HG02981 (cell line): ENCODE measurements around the gene GNPAT.
A peak's percentile ranks its signal among the peaks of the same experiment; 100 is the strongest.

Experiments used
- ATAC-seq: cut with Tn5 transposase; IDR thresholded peaks from one replicate; pipeline ENCODE4 v1.9.1; 2021; ENCODE audit warnings: mild to moderate bottlenecking, moderate library complexity; ENCODE audit not compliant: unreplicated experiment

GNPAT gene

DNA sequence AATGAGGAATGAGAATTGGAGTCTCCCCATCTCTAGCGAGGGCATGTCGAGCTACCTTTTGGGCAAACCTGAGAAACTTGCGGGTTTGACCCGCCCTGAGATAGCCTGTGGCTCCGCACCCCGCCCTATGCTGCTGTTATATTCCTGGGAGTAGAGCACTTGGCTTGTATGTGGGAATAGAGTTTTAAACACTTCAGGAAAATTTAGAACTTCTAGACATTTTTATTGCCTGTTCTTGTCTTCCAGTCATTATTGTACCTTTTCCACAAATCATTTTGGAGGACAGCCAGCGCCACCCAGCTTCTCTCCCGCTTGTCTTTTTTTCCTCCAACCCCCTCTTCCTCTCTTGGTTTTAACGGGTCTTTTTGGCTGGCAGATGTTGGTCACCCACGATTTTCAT, 738 bp downstream of the GNPAT start:
- peak; percentile 13 for ATAC-seq

DNA sequence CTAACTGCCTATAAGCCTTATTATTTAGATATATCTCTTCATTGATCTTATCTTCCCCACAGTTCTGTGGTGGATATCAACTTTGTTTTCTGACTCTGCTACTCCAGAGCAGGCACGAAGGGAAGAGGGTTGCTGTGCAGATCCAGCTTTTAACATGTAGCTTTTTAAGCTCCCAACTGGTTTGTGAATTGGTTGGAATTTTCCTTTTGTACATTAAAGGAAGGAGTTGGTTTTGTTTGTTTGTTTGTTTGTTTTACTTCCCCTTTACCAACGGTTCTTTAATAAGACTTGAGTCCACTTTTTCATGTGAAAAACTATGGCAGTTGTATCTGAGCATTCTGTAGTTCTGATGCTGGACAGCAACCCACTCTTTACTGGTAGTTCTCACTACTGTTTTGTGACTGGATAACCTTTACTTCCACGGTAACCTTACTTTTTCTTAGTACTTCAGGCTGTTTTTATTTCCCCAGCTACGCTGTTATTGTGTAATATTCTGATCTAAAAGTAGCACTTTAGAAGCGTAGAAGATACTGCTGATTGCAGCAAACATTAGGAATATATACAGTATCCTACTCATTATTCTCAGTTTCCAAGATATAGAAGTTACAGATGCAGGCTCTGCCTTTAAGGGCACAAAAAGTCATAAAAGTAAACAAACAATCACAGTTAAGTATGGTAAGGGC, 1.6 kb downstream of the GNPAT start:
- ATAC-seq = no peak

DNA sequence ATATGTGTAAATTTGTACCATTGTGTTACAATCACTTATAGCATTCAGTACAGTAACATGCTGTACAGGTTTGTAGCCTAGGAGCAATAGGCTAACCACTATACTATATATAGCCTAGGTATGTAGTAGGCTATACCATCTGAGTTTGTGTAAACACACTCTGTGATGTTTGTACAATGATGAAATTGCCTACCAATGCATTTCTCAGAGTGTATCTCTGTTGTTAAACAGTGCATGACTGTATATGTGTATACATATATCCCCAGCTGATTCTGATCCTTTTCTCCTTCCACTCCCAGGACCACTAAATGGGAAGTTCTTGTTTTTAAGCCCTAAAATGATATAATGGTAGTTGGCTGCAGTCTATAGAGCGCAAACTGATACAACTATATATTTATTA, 7.8 kb downstream of the GNPAT start:
- no peak for ATAC-seq

DNA sequence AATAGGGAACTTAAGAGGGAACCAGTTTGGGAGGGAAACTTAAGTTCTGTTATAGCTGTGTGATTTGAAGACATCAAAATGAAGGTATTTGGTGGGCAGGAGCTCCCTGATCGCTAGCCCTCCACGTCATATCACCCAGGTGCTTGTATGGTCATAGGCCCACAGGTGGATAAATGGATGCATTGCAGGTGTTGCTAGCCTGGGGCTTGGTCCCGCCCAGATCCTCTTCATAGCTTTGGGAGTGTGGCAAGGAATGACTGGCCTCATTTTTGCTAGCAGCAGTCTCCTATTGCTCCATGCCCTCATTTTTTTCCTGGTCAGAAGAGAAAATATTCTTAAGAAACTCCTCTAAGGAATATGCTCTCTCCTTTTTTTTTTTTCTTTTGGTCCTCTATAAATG, 11.3 kb downstream of the GNPAT start:
- ATAC-seq = no peak

DNA sequence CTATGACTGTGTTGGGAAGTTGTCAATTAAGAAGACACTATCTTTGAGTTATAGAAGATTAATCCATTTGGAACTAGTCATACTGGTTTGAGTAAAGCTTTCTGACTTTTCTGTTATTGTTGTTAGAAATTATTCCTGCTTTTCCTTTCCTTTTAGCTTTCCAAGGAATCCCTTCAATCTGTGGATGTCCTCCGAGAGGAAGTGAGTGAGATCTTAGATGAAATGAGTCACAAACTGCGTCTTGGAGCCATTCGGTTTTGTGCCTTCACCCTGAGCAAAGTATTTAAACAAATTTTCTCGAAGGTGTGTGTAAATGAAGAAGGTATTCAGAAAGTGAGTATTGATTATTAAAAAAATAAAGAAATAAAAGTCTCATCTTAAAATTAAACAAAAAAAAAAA, 19.3 kb downstream of the GNPAT start:
- ATAC-seq = no peak

DNA sequence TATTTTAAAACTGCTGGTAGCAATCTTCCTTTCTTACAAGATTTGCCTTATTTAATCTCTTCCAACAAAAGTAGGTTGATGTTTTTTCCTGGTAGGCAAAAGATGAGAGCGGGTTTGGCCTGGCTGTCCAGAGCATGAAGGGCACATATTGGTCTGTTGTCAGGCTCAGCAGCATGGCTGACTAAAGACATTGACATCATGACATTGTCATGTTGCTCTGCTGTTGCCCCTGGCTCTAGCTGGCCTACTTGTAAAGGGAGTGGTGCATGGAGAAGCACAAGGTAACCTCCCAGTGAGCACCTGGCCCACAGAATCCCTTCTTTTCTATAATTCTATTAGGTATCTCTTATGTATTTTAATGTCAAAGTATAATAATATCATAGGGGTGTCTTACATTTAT, 23.6 kb downstream of the GNPAT start:
- ATAC-seq = no peak

DNA sequence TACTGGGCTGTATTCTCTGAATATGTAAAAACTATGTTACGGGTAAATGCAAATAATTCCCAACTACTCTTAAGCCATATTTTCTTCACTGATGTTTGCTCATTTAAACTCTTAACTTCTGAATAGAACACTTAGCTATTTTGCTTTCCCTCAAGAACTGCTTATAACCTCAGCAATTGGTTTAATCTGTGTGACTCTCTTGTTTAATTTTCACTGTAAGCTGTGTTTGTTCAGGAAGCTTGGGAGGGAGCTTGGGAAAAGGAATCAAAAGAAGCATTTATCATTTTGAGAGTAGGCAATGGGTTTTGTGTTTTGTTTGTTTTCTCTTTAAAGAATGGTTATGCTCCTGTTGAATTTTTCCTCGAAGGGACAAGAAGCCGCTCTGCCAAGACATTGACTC, 24.4 kb downstream of the GNPAT start:
- no peak for ATAC-seq

DNA sequence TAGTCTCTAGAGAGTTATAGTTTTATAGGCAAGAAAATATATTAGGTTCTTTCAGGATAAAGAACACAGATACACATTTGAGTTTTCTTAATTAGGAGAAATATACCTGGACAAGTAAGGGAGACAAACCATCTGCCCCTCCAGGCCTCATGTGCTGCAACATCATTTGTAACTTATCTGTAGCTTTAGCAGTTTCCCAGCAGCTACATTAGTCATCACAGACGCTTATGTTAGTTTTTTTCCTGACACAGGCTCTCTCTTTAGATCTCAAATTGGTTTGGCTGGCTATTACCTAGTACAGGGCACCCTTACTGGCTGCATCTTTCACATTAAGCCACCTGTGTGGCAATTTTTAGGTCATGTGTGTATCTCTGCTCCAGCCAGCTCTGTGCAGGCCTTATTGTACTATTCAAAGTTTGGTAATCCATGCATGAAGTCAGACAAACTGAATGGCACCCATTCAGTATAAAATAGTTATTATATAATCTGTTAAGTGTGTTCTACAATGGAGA, 25.9 kb downstream of the GNPAT start:
- ATAC-seq = no peak

DNA sequence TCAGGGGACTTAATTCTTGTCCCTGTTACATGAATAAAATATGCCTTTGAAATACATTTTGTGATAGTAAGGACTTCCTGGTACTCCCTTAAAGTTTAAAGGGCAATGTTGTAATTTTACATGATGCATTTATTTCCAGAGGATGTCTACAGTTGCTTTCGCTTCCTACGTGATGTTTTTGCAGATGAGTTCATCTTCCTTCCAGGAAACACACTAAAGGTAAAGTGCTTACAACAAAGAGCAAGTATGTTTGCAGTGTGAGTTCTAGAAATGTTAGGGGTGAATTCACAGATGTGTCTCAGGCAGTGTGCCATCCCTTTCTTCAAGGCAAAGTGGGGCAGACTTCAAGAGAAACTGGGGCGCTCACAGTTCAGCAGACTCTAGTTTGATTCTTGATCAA, 31.2 kb downstream of the GNPAT start:
- no peak for ATAC-seq

DNA sequence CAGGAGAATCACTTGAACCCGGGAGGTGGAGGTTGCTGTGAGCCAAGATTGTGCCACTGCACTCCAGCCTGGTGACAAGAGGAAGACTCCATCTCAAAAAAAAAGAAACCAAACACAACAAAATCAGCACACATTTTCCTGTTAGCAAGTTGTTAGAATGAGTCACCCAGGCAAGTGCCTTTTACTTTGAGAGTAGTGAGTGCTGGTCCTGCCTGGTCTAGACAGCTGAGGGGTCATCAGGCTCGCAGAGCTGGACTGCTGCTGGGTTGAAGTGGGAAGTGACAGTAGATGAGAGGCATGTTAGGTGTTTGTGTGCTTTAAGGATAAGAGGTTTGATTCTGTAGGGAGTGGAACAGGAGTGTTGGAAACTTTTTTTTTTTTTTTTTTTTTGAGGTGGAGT, 31.9 kb downstream of the GNPAT start:
- ATAC-seq = no peak

DNA sequence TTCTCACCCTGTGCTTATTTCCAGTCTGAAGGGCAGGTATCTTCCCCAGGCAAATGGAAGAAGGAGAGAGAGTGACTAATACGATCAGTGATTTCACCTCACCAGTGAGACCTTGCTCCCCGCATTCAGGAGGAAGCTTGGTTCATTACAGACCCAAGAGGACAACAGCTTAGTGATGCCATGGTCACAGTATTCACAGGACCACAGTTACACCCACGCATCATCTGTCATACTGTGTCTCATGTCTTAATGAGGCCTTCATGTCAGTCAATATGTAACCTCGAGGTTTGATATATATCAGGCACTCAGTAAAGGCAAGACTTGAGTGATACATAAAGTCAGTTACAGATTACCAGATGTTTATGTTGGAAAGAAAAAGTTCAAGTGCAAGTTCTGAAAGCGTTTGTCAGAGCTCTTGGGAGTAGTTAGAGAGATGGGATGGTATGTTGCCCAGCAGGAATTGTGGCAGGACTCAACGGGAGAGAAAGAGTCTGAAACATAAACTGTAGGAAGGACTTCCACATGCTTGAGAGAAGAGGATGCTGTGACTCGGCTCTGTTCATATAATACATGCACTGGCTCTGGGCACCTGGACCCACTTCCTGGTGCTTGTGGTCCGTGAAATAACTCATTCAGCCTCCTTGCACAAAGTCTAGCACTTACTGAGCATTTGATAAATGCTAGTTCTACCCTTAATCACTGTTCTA, 33.3 kb downstream of the GNPAT start:
- no peak for ATAC-seq

DNA sequence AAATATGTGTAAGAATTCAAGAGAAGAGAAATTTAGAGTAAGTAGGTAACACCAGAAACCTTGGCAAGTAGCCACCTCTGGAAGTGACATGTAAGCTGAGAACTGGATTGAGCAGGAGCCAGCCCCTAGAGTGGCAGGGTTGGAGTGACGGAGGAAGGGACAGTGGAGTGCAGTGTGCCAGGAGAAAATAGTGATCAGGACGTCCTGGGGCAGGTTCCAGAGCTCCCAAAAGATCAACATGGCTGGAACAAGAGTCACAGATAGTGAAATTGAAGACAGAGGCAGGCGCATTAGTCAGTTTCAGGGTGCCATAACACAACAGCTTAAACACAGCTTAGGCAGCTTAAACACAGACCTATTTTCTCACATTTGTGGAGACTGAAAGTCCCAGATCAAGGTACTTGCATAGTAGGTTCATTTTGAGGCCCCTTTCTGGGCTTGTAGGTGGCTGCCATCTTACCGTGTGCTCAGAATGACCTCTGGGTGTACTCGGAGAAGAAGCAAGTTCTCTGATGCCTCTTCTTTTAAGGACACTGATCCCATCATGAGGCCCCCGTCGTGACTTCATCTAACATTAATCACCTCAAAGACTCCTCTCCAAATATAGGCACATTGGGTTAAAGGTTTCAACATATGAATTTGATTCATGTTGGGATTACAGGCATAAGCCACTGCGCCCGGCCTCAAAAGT, 37.2 kb downstream of the GNPAT start:
- ATAC-seq = no peak

DNA sequence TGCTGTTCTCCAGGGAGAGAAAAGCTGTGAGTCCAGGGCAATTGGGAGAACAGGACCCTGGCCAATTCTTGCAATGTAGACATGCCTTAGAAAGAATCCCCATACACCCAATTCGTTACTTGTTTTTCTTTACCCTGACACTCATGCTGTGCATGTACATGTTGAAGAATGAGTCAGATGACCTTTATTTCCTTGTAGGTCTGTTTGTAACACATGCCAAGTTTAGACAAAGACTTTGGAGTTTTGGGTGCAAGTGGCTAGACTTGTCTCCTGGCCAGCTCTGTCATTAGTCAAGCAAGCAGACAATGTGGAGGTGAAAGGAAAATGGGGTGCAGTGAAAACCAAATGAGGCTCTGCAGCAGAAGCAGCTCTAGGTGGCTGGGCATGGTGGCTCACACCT, 38.1 kb downstream of the GNPAT start:
- ATAC-seq = no peak

DNA sequence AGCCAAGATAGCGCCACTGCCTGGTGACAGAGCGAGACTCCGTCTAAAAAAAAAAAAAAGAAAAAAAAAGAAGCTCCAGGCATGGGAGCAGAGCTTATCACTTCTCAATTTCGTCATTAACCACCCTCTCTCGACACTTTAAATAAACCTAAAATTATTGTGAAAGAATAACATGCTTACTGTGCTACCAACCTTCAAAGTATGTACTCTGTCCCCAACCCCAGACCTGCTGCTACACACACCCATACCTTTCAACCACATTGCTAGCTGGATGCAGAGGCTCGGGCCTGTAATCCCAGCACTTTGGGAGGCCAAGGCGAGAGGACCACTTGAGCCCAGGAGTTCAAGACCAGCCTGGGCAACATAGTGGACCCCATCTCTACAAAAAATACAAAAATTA, 38.7 kb downstream of the GNPAT start:
- no peak for ATAC-seq

DNA sequence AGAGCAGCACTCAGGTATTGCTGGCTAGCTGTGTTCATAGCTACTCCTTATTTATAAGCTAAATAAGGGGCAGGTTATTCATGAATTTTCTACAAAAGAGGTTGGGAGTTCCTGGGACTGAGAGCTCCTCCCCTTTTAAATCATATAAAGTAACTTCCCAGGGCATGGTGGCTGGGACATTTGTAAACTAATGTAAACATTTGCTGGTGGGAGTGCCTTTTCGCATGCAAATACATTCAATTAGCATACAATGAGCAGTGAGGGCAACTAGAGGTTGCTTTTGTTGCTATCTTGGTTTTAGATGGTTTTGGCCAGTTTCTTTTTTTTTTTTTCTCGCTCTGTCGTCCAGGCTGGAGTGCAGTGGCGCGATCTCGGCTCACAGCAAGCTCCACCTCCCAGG, 43.4 kb downstream of the GNPAT start:
- ATAC-seq = no peak

DNA sequence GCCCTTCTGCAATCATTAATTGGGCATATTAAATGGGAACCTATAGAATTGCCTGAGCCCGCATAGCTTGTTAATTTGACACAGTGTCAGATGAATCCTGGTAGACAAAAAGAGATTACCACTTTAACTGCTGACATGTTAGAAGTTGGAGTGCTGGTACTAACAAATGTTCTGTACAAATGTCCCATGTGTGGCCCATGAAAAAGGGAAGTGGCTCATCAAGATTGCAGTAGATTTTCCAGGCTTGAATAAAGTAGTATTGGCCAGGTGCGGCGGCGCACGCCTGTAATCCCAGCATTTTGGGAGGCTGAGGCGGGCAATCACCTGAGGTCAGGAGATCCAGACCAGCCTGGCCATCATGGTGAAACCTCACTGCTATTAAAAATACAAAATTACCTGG, 45.6 kb downstream of the GNPAT start:
- no peak for ATAC-seq

DNA sequence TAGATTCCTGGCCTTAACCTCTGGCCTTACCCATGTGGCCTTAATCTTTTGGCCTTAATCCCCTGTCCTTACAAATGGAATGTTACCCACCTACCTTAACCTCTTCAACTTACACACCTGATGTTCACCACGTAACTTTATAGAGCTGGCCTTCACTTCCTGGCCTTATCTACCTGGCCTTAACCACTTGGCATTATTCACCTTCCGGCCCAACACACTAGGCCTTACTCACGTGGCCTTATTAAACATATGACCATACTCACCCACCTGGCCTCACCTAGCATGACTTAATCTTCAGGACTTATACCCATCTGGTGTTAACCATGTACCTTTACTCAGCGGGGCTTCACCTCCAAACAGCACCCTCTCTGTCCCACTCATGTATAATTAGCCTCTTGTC, 54.9 kb downstream of the GNPAT start:
- no peak for ATAC-seq

DNA sequence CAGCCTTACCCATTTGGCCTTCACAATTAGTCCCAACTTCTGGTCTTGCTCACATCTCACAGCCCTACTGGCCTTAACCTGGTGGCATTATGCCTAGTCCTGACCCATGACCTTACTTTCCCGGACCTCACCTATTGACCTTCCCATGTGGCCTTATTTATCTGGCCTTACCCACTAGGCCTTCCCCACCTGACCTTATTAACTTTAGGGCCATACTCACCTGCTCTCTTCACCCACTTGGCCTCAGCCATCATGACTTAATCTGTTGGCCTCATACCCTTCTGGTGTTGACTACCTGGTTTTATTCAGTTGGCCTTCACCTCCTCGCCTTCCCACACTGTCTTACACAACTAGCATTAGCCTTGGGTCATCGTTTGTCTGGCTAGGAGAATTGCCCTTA, 61.0 kb downstream of the GNPAT start:
- ATAC-seq = no peak

DNA sequence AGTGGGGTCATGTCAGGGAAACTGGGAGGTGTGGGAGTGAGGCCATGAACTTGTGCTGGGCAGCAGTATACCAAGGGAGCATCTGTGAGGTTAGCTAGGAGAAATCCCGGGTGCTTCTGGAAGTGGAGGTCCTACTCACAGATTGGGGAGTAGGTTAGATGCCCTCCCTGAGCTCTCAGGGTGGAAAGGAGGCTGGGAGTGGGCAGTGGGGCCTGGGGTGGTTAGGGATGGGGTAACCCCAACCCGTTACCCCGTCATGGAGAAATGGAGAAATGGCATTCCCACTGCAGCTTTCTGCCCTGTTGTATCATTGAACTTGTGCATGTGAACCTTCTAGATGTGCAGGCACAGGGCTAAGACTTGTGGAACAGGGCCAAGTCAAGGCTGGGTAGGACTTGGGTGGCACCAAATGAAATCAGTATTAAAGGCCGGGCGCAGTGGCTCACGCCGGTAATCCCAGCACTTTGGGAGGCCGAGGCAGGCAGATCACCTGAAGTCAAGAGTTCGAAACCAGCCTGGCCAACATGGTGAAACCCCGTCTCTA, 69.5 kb downstream of the GNPAT start:
- ATAC-seq = no peak

DNA sequence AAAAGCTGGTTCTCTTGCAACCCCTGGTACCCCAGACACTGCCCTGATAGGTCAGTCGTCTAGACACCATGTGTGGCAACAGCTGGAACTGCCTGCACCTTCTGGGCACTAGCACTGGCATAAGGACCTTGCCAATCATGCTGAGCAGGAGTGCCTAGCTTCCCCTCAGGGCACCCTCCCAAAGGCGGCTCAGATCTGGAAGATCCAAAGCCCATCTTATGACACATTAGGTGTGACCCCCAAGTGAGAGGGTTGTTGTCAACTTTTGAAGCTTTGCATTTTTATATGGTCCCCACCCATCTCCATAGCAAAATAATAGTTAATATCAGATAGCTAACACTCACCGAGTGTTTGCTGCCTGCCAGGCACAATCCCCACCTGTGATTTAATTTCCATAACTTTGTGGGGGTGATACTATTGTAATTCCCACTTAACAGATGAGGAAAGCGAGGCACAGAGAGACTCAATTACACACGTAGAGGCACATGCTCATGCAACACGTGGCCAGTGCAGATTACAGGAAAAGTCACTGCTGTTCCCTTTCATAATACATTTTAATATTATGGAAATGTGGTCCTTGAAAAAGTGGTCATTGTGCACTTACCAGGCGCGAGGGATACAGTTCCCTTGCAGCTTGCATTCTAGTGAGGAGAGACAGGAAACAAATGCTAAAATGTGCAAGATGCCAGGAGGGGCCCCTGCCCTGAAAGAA, 70.9 kb downstream of the GNPAT start:
- no peak for ATAC-seq

DNA sequence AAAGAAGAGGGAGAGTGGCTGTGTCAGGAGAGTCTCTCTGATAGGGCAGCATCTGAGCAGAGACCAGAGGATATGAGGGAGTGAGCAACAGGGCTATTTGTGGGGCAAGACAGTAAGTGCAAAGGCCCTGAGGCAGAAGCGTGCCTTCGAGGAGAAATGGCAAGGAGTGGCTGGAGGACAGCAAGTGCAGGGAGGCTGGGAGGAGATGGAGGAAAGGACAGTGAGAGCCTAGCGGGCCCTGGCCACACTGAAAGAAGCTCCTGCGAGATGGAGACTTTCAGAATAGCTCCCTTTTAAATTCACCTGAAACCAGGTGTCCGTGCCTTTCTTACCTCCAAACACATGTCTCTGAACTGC, 71.4 kb downstream of the GNPAT start:
- no peak for ATAC-seq
